ENCODE data around the gene C16orf90.

Gene C16orf90

GRCh38 chr16:3520841-3521240 is 25.6 kb upstream of the C16orf90 start:
- no peak for TF ChIP-seq SIN3A (IDR thresholded peaks at IDR 0.05; ENCODE audit: borderline replicate concordance, insufficient read depth, low read length)
- no peak for TF ChIP-seq REST (IDR thresholded peaks at IDR 0.05; ENCODE audit: insufficient read depth in 1 of 2, low read depth in 2 of 2, low read length in 2 of 2)
- no peak for TF ChIP-seq FOXP2 (optimal IDR thresholded peaks at IDR 0.05; ENCODE audit: borderline replicate concordance, extremely low read depth, extremely low read length, insufficient read depth)
- TF ChIP-seq TAF1 (IDR thresholded peaks at IDR 0.05; ENCODE audit: borderline replicate concordance, insufficient read depth, low read length) = no peak
- no peak for TF ChIP-seq POLR2AphosphoS5 (IDR thresholded peaks at IDR 0.05; ENCODE audit: low read depth, low read length)

GRCh38 chr16:3520413-3520812 is 25.1 kb upstream of the C16orf90 start:
- TF ChIP-seq TAF1 (IDR thresholded peaks at IDR 0.05; ENCODE audit: borderline replicate concordance, insufficient read depth, low read length) (no peak), SIN3A (IDR thresholded peaks at IDR 0.05; ENCODE audit: borderline replicate concordance, insufficient read depth, low read length) (no peak), POLR2AphosphoS5 (IDR thresholded peaks at IDR 0.05; ENCODE audit: low read depth, low read length) (no peak), FOXP2 (optimal IDR thresholded peaks at IDR 0.05; ENCODE audit: borderline replicate concordance, extremely low read depth, extremely low read length, insufficient read depth) (no peak), REST (IDR thresholded peaks at IDR 0.05; ENCODE audit: insufficient read depth in 1 of 2, low read depth in 2 of 2, low read length in 2 of 2) (no peak)

GRCh38 chr16:3519581-3519980 is 24.3 kb upstream of the C16orf90 start:
- TF ChIP-seq SIN3A (IDR thresholded peaks at IDR 0.05; ENCODE audit: borderline replicate concordance, insufficient read depth, low read length) (no peak), FOXP2 (optimal IDR thresholded peaks at IDR 0.05; ENCODE audit: borderline replicate concordance, extremely low read depth, extremely low read length, insufficient read depth) (no peak), POLR2AphosphoS5 (IDR thresholded peaks at IDR 0.05; ENCODE audit: low read depth, low read length) (no peak), REST (IDR thresholded peaks at IDR 0.05; ENCODE audit: insufficient read depth in 1 of 2, low read depth in 2 of 2, low read length in 2 of 2) (no peak), TAF1 (IDR thresholded peaks at IDR 0.05; ENCODE audit: borderline replicate concordance, insufficient read depth, low read length) (no peak)

GRCh38 chr16:3518986-3519348 is 23.7 kb upstream of the C16orf90 start:
- TF ChIP-seq SIN3A (IDR thresholded peaks at IDR 0.05; ENCODE audit: borderline replicate concordance, insufficient read depth, low read length) = no peak

- no peak for TF ChIP-seq REST (IDR thresholded peaks at IDR 0.05; ENCODE audit: insufficient read depth in 1 of 2, low read depth in 2 of 2, low read length in 2 of 2)
- no peak for TF ChIP-seq TAF1 (IDR thresholded peaks at IDR 0.05; ENCODE audit: borderline replicate concordance, insufficient read depth, low read length)
- no peak for TF ChIP-seq FOXP2 (optimal IDR thresholded peaks at IDR 0.05; ENCODE audit: borderline replicate concordance, extremely low read depth, extremely low read length, insufficient read depth)
- TF ChIP-seq SIN3A (IDR thresholded peaks at IDR 0.05; ENCODE audit: borderline replicate concordance, insufficient read depth, low read length) = no peak
- TF ChIP-seq POLR2AphosphoS5 (IDR thresholded peaks at IDR 0.05; ENCODE audit: low read depth, low read length) = no peak
Measured at GRCh38 chr16:3518292-3518985, 23.1 kb upstream of the C16orf90 start.

Data from PFSK-1 (cell line).